Naive B cell (primary cell): ENCODE data around the gene FAM180B. TPM values are rescaled to one million over a fixed set of nuclear protein-coding genes. Genes with fewer than 3 reads are reported as not detected.

ENCODE experiments used
- ATAC-seq, 2 donors: fragments of 150-1000 bp; cut with Tn5 transposase; 2 replicates each; pipeline ENCODE4 v1.10.0; 2021; ENCODE audit warnings: low read depth in 2 of 2, mild to moderate bottlenecking in 2 of 2, moderate library complexity in 2 of 2
- DNase-seq: peaks from one replicate; pipeline ENCODE4 v3.0.0; 2022
- H3K27ac Mint-ChIP-seq, 6 donors: one replicate each; pipeline ENCODE4 v1.8.0; 2020 to 2022; ENCODE audit warnings: mild to moderate bottlenecking in 6 of 6, mixed read lengths in 6 of 6, moderate library complexity in 5 of 6, inconsistent platforms in 2 of 6
- H3K27me3 Mint-ChIP-seq, 3 donors: one replicate each; pipeline ENCODE4 v1.8.0; 2021 to 2022; ENCODE audit warnings: mixed read lengths in 3 of 3, mild to moderate bottlenecking in 1 of 3
- H3K36me3 Mint-ChIP-seq, 2 donors: one replicate each; pipeline ENCODE4 v1.8.0; 2020 to 2022; ENCODE audit warnings: mixed read lengths in 2 of 2, inconsistent platforms in 1 of 2, mild to moderate bottlenecking in 1 of 2
- H3K4me1 Mint-ChIP-seq, 3 donors: one replicate each; pipeline ENCODE4 v1.8.0; 2020 to 2022; ENCODE audit warnings: mixed read lengths in 3 of 3, inconsistent platforms in 1 of 3, mild to moderate bottlenecking in 1 of 3, moderate library complexity in 1 of 3
- H3K4me3 Mint-ChIP-seq, 8 donors: one replicate each; pipeline ENCODE4 v1.8.0; 2020 to 2022; ENCODE audit warnings: mild to moderate bottlenecking in 8 of 8, mixed read lengths in 8 of 8, moderate library complexity in 8 of 8, inconsistent platforms in 2 of 8
- H3K9me3 Mint-ChIP-seq, 7 donors: one replicate each; pipeline ENCODE4 v1.8.0; 2020 to 2022; ENCODE audit warnings: mixed read lengths in 7 of 7, mild to moderate bottlenecking in 5 of 7, inconsistent platforms in 2 of 7, moderate library complexity in 1 of 7
- polyA plus RNA-seq, 6 donors: library from polyadenylated mRNA; unstranded; fragments of 300-500 nt; fragmentation: Illumina TruSeq; gene quantifications; one replicate each; pipeline ENCODE4 v1.2.3, GENCODE V29; 2021; ENCODE audit warnings: low read depth in 6 of 6

The FAM180B gene
- polyA plus RNA-seq, 6 donors from 2014 or later, result not detected

- no peak overlapping the region for H3K27ac Mint-ChIP-seq
- peaks cover 0 to 6% of the 10 kb centered on the region in 2 donors for H3K36me3 Mint-ChIP-seq
- H3K4me3 Mint-ChIP-seq, result peak overlapping the region in 1 of 8 donors; percentile 30
- H3K27me3 Mint-ChIP-seq, result no peaks in the 10 kb centered on the region
- no peaks in the 10 kb centered on the region for H3K9me3 Mint-ChIP-seq
- ATAC-seq (no peak), DNase-seq (no peak)
- H3K4me1 Mint-ChIP-seq, result peaks cover 10 to 29% (median 21%) of the 10 kb centered on the region in 3 donors
Measured at GRCh38 chr11:47572715-47573255, 13.7 kb upstream of the FAM180B start.

- Mint-ChIP-seq H3K4me1 (peaks cover 11 to 33% (median 21%) of the 10 kb centered on the region in 3 donors), H3K9me3 (no peaks in the 10 kb centered on the region), H3K27me3 (no peaks in the 10 kb centered on the region), H3K27ac (no peak overlapping the region), H3K4me3 (peak overlapping the region in 1 of 8 donors; percentile 30), H3K36me3 (peaks cover 0 to 6% of the 10 kb centered on the region in 2 donors)
- ATAC-seq, result no peak
- DNase-seq, result no peak
Measured at GRCh38 chr11:47573321-47573720, 13.2 kb upstream of the FAM180B start.

- Mint-ChIP-seq H3K27ac (peak overlapping the region in 5 of 6 donors; percentile 32 to 94 (median 59)), H3K9me3 (no peaks in the 10 kb centered on the region), H3K4me1 (peaks cover 23 to 53% (median 23%) of the 10 kb centered on the region in 3 donors), H3K27me3 (no peaks in the 10 kb centered on the region), H3K36me3 (peaks cover 7 to 10% of the 10 kb centered on the region in 2 donors), H3K4me3 (peak overlapping the region; percentile 92 to 100 (median 100))
- ATAC-seq (no peak), DNase-seq (no peak)
Measured at GRCh38 chr11:47577460-47578041, 8.9 kb upstream of the FAM180B start.

GRCh38 chr11:47578524-47579494 is 7.7 kb upstream of the FAM180B start, which contains the start of the genes KBTBD4 and NDUFS3:
KBTBD4 (minus strand) TSS chr11:47578970; CDS start chr11:47578951, 19 bp downstream.
NDUFS3 (plus strand) TSS chr11:47579074; CDS start chr11:47579092, 18 bp downstream.
- peaks cover 9 to 13% of the 10 kb centered on the region in 2 donors for H3K36me3 Mint-ChIP-seq
- peak within 1 kb of the TSS; percentile 94 to 100 (median 98) for H3K27ac Mint-ChIP-seq
- H3K9me3 Mint-ChIP-seq, result no peaks in the 10 kb centered on the region
- H3K4me1 Mint-ChIP-seq, result peaks cover 14 to 44% (median 21%) of the 10 kb centered on the region in 3 donors
- H3K4me3 Mint-ChIP-seq, result peak within 1 kb of the TSS; percentile 92 to 100 (median 100)
- no peaks in the 10 kb centered on the region for H3K27me3 Mint-ChIP-seq
- DNase-seq (peak; percentile 83), ATAC-seq (peak; percentile 94 to 96)

- no peak for DNase-seq
- Mint-ChIP-seq H3K4me1 (peaks cover 9 to 21% (median 16%) of the 10 kb centered on the region in 3 donors), H3K27me3 (no peaks in the 10 kb centered on the region), H3K4me3 (peak overlapping the region in 2 of 8 donors; percentile 20 to 26), H3K9me3 (no peaks in the 10 kb centered on the region), H3K36me3 (peaks cover 14 to 18% of the 10 kb centered on the region in 2 donors), H3K27ac (no peak overlapping the region)
- ATAC-seq, result no peak
Measured at GRCh38 chr11:47583844-47584243, 2.6 kb upstream of the FAM180B start.

GRCh38 chr11:47587039-47587716 is 700 bp downstream of the FAM180B start:
- no peak overlapping the region for H3K4me3 Mint-ChIP-seq

GRCh38 chr11:47587723-47588326 is 1.3 kb downstream of the FAM180B start:
- H3K27me3 Mint-ChIP-seq, result peaks cover 0 to 11% (median 6%) of the 10 kb centered on the region in 3 donors
- ATAC-seq (no peak), DNase-seq (no peak)
- peaks cover 0 to 8% (median 5%) of the 10 kb centered on the region in 3 donors for H3K4me1 Mint-ChIP-seq
- H3K27ac Mint-ChIP-seq, result no peak overlapping the region
- peaks cover 12 to 15% of the 10 kb centered on the region in 2 donors for H3K36me3 Mint-ChIP-seq
- H3K4me3 Mint-ChIP-seq, result no peak overlapping the region
- H3K9me3 Mint-ChIP-seq, result peaks cover 0 to 2% (median 0%) of the 10 kb centered on the region in 7 donors

More at GRCh38 chr11:47587039-47587716, 700 bp downstream of the FAM180B start:
- ATAC-seq, result no peak
- H3K36me3 Mint-ChIP-seq, result peaks cover 12 to 15% of the 10 kb centered on the region in 2 donors
- peak overlapping the region in 2 of 6 donors; percentile 57 to 60 for H3K27ac Mint-ChIP-seq
- no peak for DNase-seq
- H3K9me3 Mint-ChIP-seq, result peaks cover 0 to 2% (median 0%) of the 10 kb centered on the region in 7 donors
- peaks cover 0 to 8% (median 5%) of the 10 kb centered on the region in 3 donors for H3K4me1 Mint-ChIP-seq
- H3K27me3 Mint-ChIP-seq, result peaks cover 0 to 5% (median 0%) of the 10 kb centered on the region in 3 donors

GRCh38 chr11:47589118-47589517 is 2.6 kb downstream of the FAM180B start:
- Mint-ChIP-seq H3K9me3 (peaks cover 0 to 2% (median 0%) of the 10 kb centered on the region in 7 donors), H3K4me3 (no peak overlapping the region), H3K4me1 (peaks cover 8 to 19% (median 15%) of the 10 kb centered on the region in 3 donors), H3K36me3 (peaks cover 5 to 6% of the 10 kb centered on the region in 2 donors), H3K27ac (peak overlapping the region in 1 of 6 donors; percentile 24), H3K27me3 (peaks cover 11 to 19% (median 13%) of the 10 kb centered on the region in 3 donors)
- DNase-seq (no peak), ATAC-seq (no peak)

- no peak overlapping the region for H3K27ac Mint-ChIP-seq
- peaks cover 11 to 19% (median 19%) of the 10 kb centered on the region in 3 donors for H3K4me1 Mint-ChIP-seq
- ATAC-seq, result no peak
- no peak overlapping the region for H3K4me3 Mint-ChIP-seq
- no peak for DNase-seq
- H3K36me3 Mint-ChIP-seq, result peaks cover under 1 to 2% of the 10 kb centered on the region in 2 donors
- H3K9me3 Mint-ChIP-seq, result peaks cover 0 to 2% (median 0%) of the 10 kb centered on the region in 7 donors
- H3K27me3 Mint-ChIP-seq, result peaks cover 13 to 24% (median 16%) of the 10 kb centered on the region in 3 donors
Measured at GRCh38 chr11:47589584-47589976, 3.1 kb downstream of the FAM180B start.

- H3K36me3 Mint-ChIP-seq, result no peaks in the 10 kb centered on the region
- no peak overlapping the region for H3K27ac Mint-ChIP-seq
- DNase-seq (no peak), ATAC-seq (no peak)
- H3K4me3 Mint-ChIP-seq, result no peak overlapping the region
- H3K9me3 Mint-ChIP-seq, result peaks cover 0 to 2% (median 0%) of the 10 kb centered on the region in 7 donors
- peaks cover 12 to 21% (median 19%) of the 10 kb centered on the region in 3 donors for H3K4me1 Mint-ChIP-seq
- peaks cover 14 to 30% (median 22%) of the 10 kb centered on the region in 3 donors for H3K27me3 Mint-ChIP-seq
Measured at GRCh38 chr11:47589977-47590861, 3.7 kb downstream of the FAM180B start.

- Mint-ChIP-seq H3K4me3 (no peak overlapping the region), H3K4me1 (peaks cover 12 to 21% (median 19%) of the 10 kb centered on the region in 3 donors), H3K36me3 (no peaks in the 10 kb centered on the region), H3K27me3 (peaks cover 18 to 39% (median 32%) of the 10 kb centered on the region in 3 donors), H3K27ac (no peak overlapping the region), H3K9me3 (peaks cover 0 to 2% (median 0%) of the 10 kb centered on the region in 7 donors)
- peak in 1 of 2 donors; percentile 27 for ATAC-seq
- no peak for DNase-seq
Measured at GRCh38 chr11:47591764-47592163, 5.3 kb downstream of the FAM180B start.
